K562 (cell line): ENCODE results near the gene FOXS1. TPM values are rescaled to one million over a fixed set of nuclear protein-coding genes. Genes with fewer than 3 reads are reported as not detected.

Experiments
- ATAC-seq: fragments of 200-7000 bp; cut with Tn5 transposase; 3 replicates; pipeline ENCODE4 v1.9.1; 2020; ENCODE audit warnings: moderate library complexity
- BruUV-seq: library from RNA; stranded (reverse); fragments of 400-500 nt; replicated peaks from 2 replicates; lab custom pipeline; 2021; lab: Mats Ljungman, UMichigan
- CTCF ChIA-PET: fragments of 300-600 bp; formaldehyde crosslinking; extraction: SDS; loops from one replicate; lab custom pipeline; 2021; ENCODE audit warnings: low intra/inter-chr PET ratio; lab: Yijun Ruan, JAX
- POLR2A ChIA-PET: fragments of 300-600, 350-650 bp; sonication (Branson Sonifier 250); formaldehyde crosslinking; extraction: SDS; loops from one replicate; lab custom pipeline; 2021; ENCODE audit warnings: antibody characterized with exemption, inconsistent platforms; lab: Yijun Ruan, JAX
- DNase-seq, 4 experiments: peaks; one replicate each; pipeline versions ENCODE4 v3.0.0 to v3.0.0-alpha.2; 2011 to 2018; ENCODE audit warnings: low spot score in 3 of 4, mixed read lengths in 3 of 4; ENCODE audit errors: extremely low read depth in 1 of 4
- FAIRE-seq: peaks from 2 replicates; lab custom pipeline; 2011; peaks lifted over from hg19 to GRCh38; lab: Jason Lieb, UNC
- H2AFZ ChIP-seq: 2 replicates; pipeline ENCODE4 v1.6.0; 2011; ENCODE audit warnings: low read depth, low read length, control low read depth, inconsistent platforms
- H3K27ac ChIP-seq: fragments of 200-600 bp; 3 replicates; pipeline ENCODE4 v1.8.0; 2011; ENCODE audit warnings: low read depth, mild to moderate bottlenecking, control low read depth, inconsistent platforms, low read length, moderate library complexity, mixed read lengths; ENCODE audit errors: extremely low read depth
- H3K27me3 ChIP-seq, 2 experiments: fragments of 300-600 bp in 1 of 2; 2 replicates in 1 of 2; 3 replicates in 1 of 2; pipeline versions ENCODE4 v1.6.0 to v1.8.0; 2011; ENCODE audit warnings: inconsistent platforms in 2 of 2, low read length in 2 of 2, mild to moderate bottlenecking in 1 of 2, mixed read lengths in 1 of 2, moderate library complexity in 1 of 2; ENCODE audit not compliant: control insufficient read depth in 2 of 2, insufficient read depth in 2 of 2
- H3K36me3 ChIP-seq: fragments of 300-600 bp; 3 replicates; pipeline ENCODE4 v1.8.0; 2011; ENCODE audit warnings: mild to moderate bottlenecking, low read length, inconsistent platforms; ENCODE audit not compliant: control insufficient read depth, insufficient read depth
- H3K4me1 ChIP-seq, 2 experiments: fragments of 200-600 bp in 1 of 2; replicated peaks in 1 of 2; 2 replicates in 1 of 2; 3 replicates in 1 of 2; pipeline versions ENCODE4 v1.5.1 to v1.8.0; 2011; ENCODE audit warnings: inconsistent platforms in 2 of 2, low read length in 2 of 2, mild to moderate bottlenecking in 1 of 2, mixed read lengths in 1 of 2, moderate library complexity in 1 of 2; ENCODE audit not compliant: control insufficient read depth in 2 of 2, insufficient read depth in 2 of 2
- H3K4me2 ChIP-seq: 2 replicates; pipeline ENCODE4 v1.6.1; 2011; ENCODE audit warnings: low read length, control low read depth, inconsistent platforms, mixed read lengths; ENCODE audit not compliant: insufficient read depth
- H3K4me3 ChIP-seq: fragments of 200-600 bp; sonication (generic), shearing (Covaris generic); 2 replicates; pipeline ENCODE4 v1.5.1; 2016; ENCODE audit warnings: control low read depth, inconsistent platforms
- H3K79me2 ChIP-seq: fragments of 200-600 bp; 3 replicates; pipeline ENCODE4 v1.8.0; 2011; ENCODE audit warnings: low read length, inconsistent platforms; ENCODE audit not compliant: control insufficient read depth, insufficient read depth
- H3K9ac ChIP-seq, 2 experiments: 2 replicates each; pipeline versions ENCODE4 v1.6.0 to v1.6.1; 2011; ENCODE audit warnings: low read depth in 2 of 2, low read length in 2 of 2, control low read depth in 1 of 2, inconsistent platforms in 1 of 2, mild to moderate bottlenecking in 1 of 2, mixed read lengths in 1 of 2; ENCODE audit not compliant: insufficient read depth in 1 of 2
- H3K9me1 ChIP-seq: one replicate; pipeline ENCODE4 v1.6.0; 2011; ENCODE audit warnings: inconsistent platforms, mild to moderate bottlenecking, low read length, moderate library complexity; ENCODE audit not compliant: control insufficient read depth, insufficient read depth
- H3K9me3 ChIP-seq: replicated peaks from 2 replicates; pipeline ENCODE4 v1.5.1; 2011; ENCODE audit warnings: low read depth, low read length, inconsistent platforms; ENCODE audit not compliant: control insufficient read depth, insufficient read depth
- H4K20me1 ChIP-seq: replicated peaks from 2 replicates; pipeline ENCODE4 v1.6.1; 2011; ENCODE audit warnings: low read length, inconsistent platforms, mixed read lengths; ENCODE audit not compliant: control insufficient read depth, insufficient read depth
- BRCA1 ChIP-seq, 2 experiments: fragments of 450-650 bp in 1 of 2; sonication (generic) in 1 of 2; formaldehyde crosslinking in 1 of 2; IDR thresholded peaks; 2 replicates each; pipeline versions ENCODE4 v1.5.0 to v1.6.1; 2017 to 2020; ENCODE audit warnings: mild to moderate bottlenecking in 1 of 2, missing genetic modification reagents in 1 of 2
- ESRRB ChIP-seq: fragments of 250-450 bp; sonication (Bioruptor Pico); IDR thresholded peaks from 2 replicates; pipeline ENCODE4 v1.5.0; 2020; ENCODE audit warnings: mild to moderate bottlenecking, moderate library complexity, borderline replicate concordance
- GTF2E2 ChIP-seq: fragments of 200-800 bp; sonication (Bioruptor generic); IDR thresholded peaks from 2 replicates; pipeline ENCODE4 v1.6.1; 2016; ENCODE audit warnings: missing genetic modification characterization, missing compliant biosample characterization
- HNRNPK ChIP-seq: fragments of 200-400 bp; formaldehyde crosslinking; IDR thresholded peaks from one replicate; pipeline ENCODE4 v1.6.1; 2018; ENCODE audit warnings: mild to moderate bottlenecking, low read depth, low read length; ENCODE audit not compliant: poor library complexity, severe bottlenecking
- SAFB ChIP-seq: fragments of 200-400 bp; formaldehyde crosslinking; IDR thresholded peaks from 2 replicates; pipeline ENCODE4 v1.6.1; 2017; ENCODE audit warnings: low read depth, low read length, borderline replicate concordance
- YY1 ChIP-seq, 3 experiments: IDR thresholded peaks; 2 replicates each; pipeline ENCODE4 v1.6.1; 2011; ENCODE audit warnings: low read length in 2 of 3, mild to moderate bottlenecking in 2 of 3, moderate library complexity in 2 of 3, borderline replicate concordance in 1 of 3, control low read depth in 1 of 3, low read depth in 1 of 3; ENCODE audit not compliant: insufficient read depth in 3 of 3, insufficient replicate concordance in 2 of 3, control insufficient read depth in 1 of 3, insufficient read length in 1 of 3; ENCODE audit errors: extremely low read depth in 1 of 3
- ZBTB40 ChIP-seq, 2 experiments: fragments of 450-650 bp in 1 of 2; sonication (generic) in 1 of 2; formaldehyde crosslinking in 1 of 2; IDR thresholded peaks; 2 replicates each; pipeline versions ENCODE4 v1.7.1 to v1.9.0; 2016 to 2022; ENCODE audit warnings: inconsistent platforms in 1 of 2, mild to moderate bottlenecking in 1 of 2, missing genetic modification reagents in 1 of 2
- ZFPM2 ChIP-seq: fragments of 250-450 bp; sonication (Bioruptor Pico); IDR thresholded peaks from 2 replicates; pipeline ENCODE4 v1.5.1; 2022; ENCODE audit warnings: mild to moderate bottlenecking
- ZNF398 ChIP-seq: fragments of 250-450 bp; sonication (Bioruptor Pico); IDR thresholded peaks from 2 replicates; pipeline ENCODE4 v1.8.0; 2021; ENCODE audit warnings: moderate library complexity, mild to moderate bottlenecking, inconsistent platforms
- WGBS: fragments of 100-300 bp; shearing (Covaris generic); methylation state at CpG from one replicate; pipeline ENCODE4 v1.1.6; 2016; ENCODE audit warnings: low coverage, mixed read lengths; ENCODE audit not compliant: insufficient coverage; ENCODE audit errors: missing lambda C conversion rate; 5-methylcytosine and 5-hydroxymethylcytosine counted together
- in situ Hi-C: fragments of 300-500 bp; cut with MboI; formaldehyde crosslinking; loops from 4 replicates; pipeline ENCODE4 v1.15.0; 2018; ENCODE audit warnings: inconsistent platforms, mixed read lengths
- intact Hi-C: fragments of 100-400 bp; cut with micrococcal nuclease; formaldehyde crosslinking; loops from 2 replicates; pipeline ENCODE4 v1.14.2; 2022
- polyA plus RNA-seq, 8 experiments: library from polyadenylated mRNA; depleted of rRNA in 4 of 8; stranded (reverse) in 5 of 8; unstranded in 3 of 8; fragments of >200 nt; fragmentation: Nextera tagmentation in 2 of 8; fragmentation: Illumina TruSeq in 1 of 8; extraction: Ambion mirVana in 2 of 8; extraction: Trizol in 1 of 8; gene quantifications; 2 replicates each; pipeline versions ENCODE4 v1.2.1 to v1.2.3, GENCODE V29; 2011 to 2014; ENCODE audit warnings: inconsistent platforms in 1 of 8, missing spikeins in 1 of 8
- total RNA-seq, 7 experiments: library from RNA; depleted of rRNA in 6 of 7; stranded (reverse); fragments of >200 nt in 6 of 7; fragmentation: Illumina TruSeq in 2 of 7; extraction: Trizol in 2 of 7; gene quantifications; 2 replicates each; pipeline versions ENCODE4 v1.2.1 to v1.2.3, GENCODE V29; 2011 to 2021; ENCODE audit warnings: low replicate concordance in 1 of 7

The FOXS1 gene
- total and polyA plus RNA-seq, 9 of the 15 experiments (the other 6 are each of a cell fraction or from before 2014, with no cell fraction given), result not detected

GRCh38 chr20:31853481-31853880 is 8.1 kb upstream of the FOXS1 start:
- BruUV-seq, result no TSS peak
- WGBS, result 3% methylated on average over 7 of the region's 7 CpGs
- ChIA-PET CTCF (interaction anchor here (0.5 to 4.8 kb wide), 5 partner anchors 17 to 239 kb away, joined by 3 to 49 read pairs (median 4); partner anchors contain the start of genes DUSP15, PDRG1 and TTLL9), POLR2A (interaction anchor here (1.5 kb wide), 1 partner anchor 13 kb away, joined by 4 read pairs; no protein-coding TSS in a partner anchor)
- Histone ChIP-seq H3K36me3 (no peaks in the 10 kb centered on the region), H3K9me3 (no peaks in the 10 kb centered on the region), H2AFZ (no peak overlapping the region), H3K27me3 (peaks cover 13 to 57% of the 10 kb centered on the region in 2 experiments), H3K4me2 (no peak overlapping the region), H3K4me1 (peaks cover 0 to 13% of the 10 kb centered on the region in 2 experiments; a peak in 3 of 5 replicates), H3K9me1 (no peaks in the 10 kb centered on the region), H3K79me2 (no peaks in the 10 kb centered on the region), H3K27ac (no peak overlapping the region), H4K20me1 (peaks cover 8% of the 10 kb centered on the region), H3K4me3 (no peak overlapping the region), H3K9ac (no peak overlapping the region)
- intact Hi-C loops, result loop anchor here (5.0 kb wide), 1 partner anchor 799 kb away; no protein-coding TSS in a partner anchor
- DNase-seq (no peak), ATAC-seq (no peak), FAIRE-seq (no peak)
- in situ Hi-C loops, result loop anchor here (10.0 kb wide), 1 partner anchor 171 kb away; no protein-coding TSS in a partner anchor
- TF ChIP-seq BRCA1 (IDR thresholded peaks at IDR 0.05) (no peak), BRCA1 (CRISPR knock-in tag; IDR thresholded peaks at IDR 0.05) (no peak), GTF2E2 (tag) (no peak), YY1 (IDR thresholded peaks at IDR 0.05; ENCODE audit: borderline replicate concordance in 1 of 3, control insufficient read depth in 1 of 3, extremely low read depth in 1 of 3, insufficient read depth in 3 of 3, insufficient read length in 1 of 3, insufficient replicate concordance in 2 of 3, low read depth in 1 of 3, low read length in 2 of 3) (no peak), HNRNPK (no peak), SAFB (no peak), ZNF398 (no peak), ZFPM2 (CRISPR knock-in tag) (no peak), ESRRB (CRISPR knock-in tag) (no peak), ZBTB40 (IDR thresholded peaks at IDR 0.05) (no peak), ZBTB40 (CRISPR knock-in tag; IDR thresholded peaks at IDR 0.05) (no peak)
